ENCODE data around the gene PTPRT. TPM values are rescaled to one million over a fixed set of nuclear protein-coding genes. Genes with fewer than 3 reads are reported as not detected.

The PTPRT gene
- total RNA-seq, 1 experiment from 2014 or later = 0.13 TPM

DNA sequence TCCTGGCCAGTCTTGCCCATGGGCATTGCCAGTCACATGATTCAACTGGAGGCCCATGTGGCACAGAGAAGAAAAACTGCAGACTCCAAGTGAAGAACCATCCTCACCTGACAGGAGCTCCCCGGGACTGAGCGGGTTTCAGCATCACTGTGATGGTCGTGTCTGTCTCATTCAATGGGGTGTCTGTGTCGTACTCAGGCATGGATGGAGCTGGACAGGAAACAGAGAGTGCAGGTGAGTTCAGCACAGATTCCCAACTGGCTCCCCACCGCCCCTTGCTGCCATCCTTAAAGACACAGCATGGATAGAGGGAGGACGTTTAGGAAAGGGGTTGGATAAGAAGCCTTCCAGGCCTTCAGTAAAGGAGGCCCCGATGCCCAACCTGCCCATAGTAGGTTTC lies 839.2 kb downstream of the PTPRT start:
- no peak overlapping the region for H3K4me3 Mint-ChIP-seq
- no peak overlapping the region for H3K9ac ChIP-seq (ENCODE audit: extremely low read depth, insufficient read length, low read length)
- H2BK12ac ChIP-seq (ENCODE audit: insufficient read length, low read depth, low read length) = no peak overlapping the region
- H3K9me3 Mint-ChIP-seq = no peaks in the 10 kb centered on the region
- no peak overlapping the region for H3K4me2 ChIP-seq (ENCODE audit: insufficient read depth, insufficient read length, low read length)
- no peaks in the 10 kb centered on the region for H3K9me3 ChIP-seq (ENCODE audit: control insufficient read depth, low read depth, low read length)
- no CpG with 5 or more reads among the region's 7 CpGs for WGBS (ENCODE audit: extremely low coverage, insufficient read length, low lambda C conversion rate)
- DNase-seq = no peak
- no peak overlapping the region for H3K14ac ChIP-seq (ENCODE audit: insufficient read depth, low read length)
- no peak overlapping the region for H3K23ac ChIP-seq (ENCODE audit: insufficient read length, low read depth, low read length)
- no peaks in the 10 kb centered on the region for H3K79me2 ChIP-seq (ENCODE audit: insufficient read depth, low read length)
- no peak overlapping the region; a peak in 1 of 7 replicates for H3K27ac Mint-ChIP-seq
- no peak overlapping the region for H3T11ph ChIP-seq (ENCODE audit: low read length)
- H3K27me3 Mint-ChIP-seq (ENCODE audit: low read depth) = no peaks in the 10 kb centered on the region; the same call in 1 of the 2 replicates
- H3K18ac ChIP-seq (ENCODE audit: insufficient read length, low read depth, low read length) = no peak overlapping the region
- no peak overlapping the region for H3K4ac ChIP-seq (ENCODE audit: low read depth, low read length)
- no peak overlapping the region for H2AFZ ChIP-seq (ENCODE audit: low read length)
- H3K36me3 Mint-ChIP-seq (ENCODE audit: insufficient read depth in 1 of 3, low read depth in 3 of 3) = no peaks in the 10 kb centered on the region; a peak in 1 of 7 replicates
- no peak overlapping the region for H4K91ac ChIP-seq (ENCODE audit: insufficient read length, low read depth, low read length)
- H4K20me1 ChIP-seq (ENCODE audit: control insufficient read depth, insufficient read depth, insufficient read length) = no peaks in the 10 kb centered on the region
- H2BK15ac ChIP-seq (ENCODE audit: low read depth, low read length) = no peak overlapping the region
- H2BK20ac ChIP-seq (ENCODE audit: low read depth, low read length, poor library complexity, severe bottlenecking) = no peak overlapping the region
- H3K79me1 ChIP-seq (ENCODE audit: insufficient read depth, low read depth, low read length, poor library complexity, severe bottlenecking) = no peaks in the 10 kb centered on the region
- H3K27ac ChIP-seq (ENCODE audit: insufficient read length, low read depth, low read length) = no peak overlapping the region
- H3K56ac ChIP-seq (ENCODE audit: insufficient read length, low read depth, low read length) = no peak overlapping the region
- TF ChIP-seq, protein P1, sequence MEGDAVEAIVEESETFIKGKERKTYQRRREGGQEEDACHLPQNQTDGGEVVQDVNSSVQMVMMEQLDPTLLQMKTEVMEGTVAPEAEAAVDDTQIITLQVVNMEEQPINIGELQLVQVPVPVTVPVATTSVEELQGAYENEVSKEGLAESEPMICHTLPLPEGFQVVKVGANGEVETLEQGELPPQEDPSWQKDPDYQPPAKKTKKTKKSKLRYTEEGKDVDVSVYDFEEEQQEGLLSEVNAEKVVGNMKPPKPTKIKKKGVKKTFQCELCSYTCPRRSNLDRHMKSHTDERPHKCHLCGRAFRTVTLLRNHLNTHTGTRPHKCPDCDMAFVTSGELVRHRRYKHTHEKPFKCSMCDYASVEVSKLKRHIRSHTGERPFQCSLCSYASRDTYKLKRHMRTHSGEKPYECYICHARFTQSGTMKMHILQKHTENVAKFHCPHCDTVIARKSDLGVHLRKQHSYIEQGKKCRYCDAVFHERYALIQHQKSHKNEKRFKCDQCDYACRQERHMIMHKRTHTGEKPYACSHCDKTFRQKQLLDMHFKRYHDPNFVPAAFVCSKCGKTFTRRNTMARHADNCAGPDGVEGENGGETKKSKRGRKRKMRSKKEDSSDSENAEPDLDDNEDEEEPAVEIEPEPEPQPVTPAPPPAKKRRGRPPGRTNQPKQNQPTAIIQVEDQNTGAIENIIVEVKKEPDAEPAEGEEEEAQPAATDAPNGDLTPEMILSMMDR (conservative IDR thresholded peaks at IDR 0.05) = no peak
- H3K4me1 Mint-ChIP-seq = peaks cover 5 to 6% of the 10 kb centered on the region in 2 experiments; a peak in 3 of 4 replicates
- H4K8ac ChIP-seq (replicated peaks; ENCODE audit: insufficient read length, low read depth, low read length) = no peak overlapping the region
- no peak overlapping the region for H2BK5ac ChIP-seq (ENCODE audit: insufficient read length, low read length)
- H4K5ac ChIP-seq (ENCODE audit: insufficient read length, low read depth, low read length) = no peak overlapping the region
- H3K4me1 ChIP-seq (ENCODE audit: insufficient read depth, low read length) = peaks cover 4% of the 10 kb centered on the region; the same call in 1 of the 2 replicates
- H3K27me3 ChIP-seq (ENCODE audit: insufficient read depth, low read length) = no peaks in the 10 kb centered on the region
- H2AK5ac ChIP-seq (ENCODE audit: insufficient read length, low read length) = no peak overlapping the region
- no peak overlapping the region for H2BK120ac ChIP-seq (ENCODE audit: low read depth, low read length, poor library complexity, severe bottlenecking)
- H3K23me2 ChIP-seq (ENCODE audit: insufficient read length, low read depth, low read length, poor library complexity, severe bottlenecking) = no peaks in the 10 kb centered on the region
